NCI-H2107 treated with DMSO at 0.1 percent for 48 hours (cell line): ENCODE data around the gene GRPR.
A peak's percentile ranks its signal among the peaks of the same experiment; 100 is the strongest.
"Not testable (repeated sequence)": the region's sequence is repeated elsewhere in the genome, so short reads cannot be mapped to it uniquely, and the experiment has no call there.

ENCODE experiments used
- DNase-seq: peaks from one replicate; lab custom pipeline; 2025; ENCODE audit not compliant: unreplicated experiment; lab: John Stamatoyannopoulos, UW

The GRPR gene

DNA sequence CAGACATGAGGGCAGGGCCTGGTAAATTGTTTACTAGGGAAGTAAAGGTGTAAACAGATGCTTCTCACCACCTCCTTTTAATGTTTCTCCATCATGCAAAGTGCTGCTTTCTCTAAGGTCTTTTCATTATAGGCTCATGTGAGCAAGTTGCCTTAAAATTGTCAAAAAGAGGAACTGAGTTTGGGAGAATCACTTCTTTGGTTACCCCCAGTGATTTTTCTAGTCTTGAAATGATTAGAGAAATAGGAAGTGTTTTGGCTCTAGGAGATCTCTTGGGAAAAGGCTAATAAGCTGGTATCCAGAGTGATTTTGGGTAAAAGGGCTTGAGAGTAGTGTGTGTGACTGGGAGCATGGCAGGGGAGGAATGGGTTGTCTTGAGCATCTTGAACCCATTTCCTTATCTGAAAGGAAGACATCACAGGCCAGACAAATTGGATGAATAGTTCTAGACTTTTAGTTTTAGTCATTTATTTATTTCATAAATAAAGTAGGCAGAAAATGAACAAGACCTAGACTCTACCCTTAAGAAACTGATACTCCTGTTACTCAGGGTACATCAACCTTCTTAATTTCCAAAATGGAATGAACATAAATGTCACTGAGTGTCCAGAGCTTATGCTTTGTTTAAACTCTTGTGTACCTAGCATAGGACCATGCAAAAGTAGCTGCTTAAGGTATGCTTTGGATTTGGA lies 14.2 kb downstream of the GRPR start:
- DNase-seq, result no peak

DNA sequence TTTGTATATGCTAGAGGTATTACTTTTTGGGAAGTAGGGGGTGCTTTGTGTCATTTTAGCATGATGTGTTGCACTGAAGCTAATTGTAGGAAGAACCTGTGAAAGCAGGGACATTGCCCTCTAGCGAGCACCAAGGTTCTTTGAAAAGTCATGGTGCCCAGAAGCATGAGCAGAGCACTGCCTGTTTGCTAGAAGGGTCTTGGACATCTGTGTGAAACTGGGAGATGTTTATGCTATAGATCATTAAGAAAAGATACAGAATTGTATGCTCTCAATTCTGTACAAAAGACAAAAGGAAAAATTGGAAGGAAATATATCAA lies 14.7 kb downstream of the GRPR start:
- DNase-seq, result no peak

DNA sequence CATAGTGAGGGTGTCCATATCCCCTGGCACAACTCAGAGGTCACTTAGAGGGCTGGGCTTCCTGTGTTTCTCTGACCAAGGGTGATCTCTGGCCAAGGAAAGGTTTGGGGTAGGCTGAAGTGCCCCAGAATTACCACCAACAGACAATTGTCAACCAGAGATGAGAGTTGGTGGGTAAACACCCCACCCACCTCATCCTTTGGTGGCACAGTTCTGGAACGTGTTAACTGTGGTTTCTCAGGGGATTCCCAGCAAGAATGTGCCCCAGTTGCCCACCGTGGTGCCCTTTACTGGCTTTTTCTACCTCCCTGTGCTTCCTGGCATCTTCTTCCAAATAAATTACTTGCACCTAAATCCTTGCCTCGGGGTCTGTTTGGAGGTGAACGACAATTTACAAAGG lies 17.1 kb downstream of the GRPR start:
- DNase-seq, result no peak

DNA sequence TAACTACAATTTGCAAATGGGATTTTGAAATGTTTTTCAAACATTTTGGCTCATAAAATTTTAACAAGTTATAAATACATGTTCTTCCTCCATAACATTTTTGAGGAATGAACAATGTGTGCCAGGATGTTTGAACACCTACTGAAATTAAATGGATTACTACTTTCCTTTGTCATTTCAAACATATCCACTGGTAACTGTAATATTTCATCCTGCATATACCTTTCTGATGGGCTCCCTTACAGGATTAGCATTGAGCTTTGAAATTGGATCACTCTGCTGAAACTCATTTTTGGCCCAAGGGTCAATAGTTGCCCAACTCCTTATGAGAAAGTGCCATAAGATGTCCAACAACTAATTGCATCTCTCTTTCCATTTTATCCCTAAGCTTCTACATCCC lies 17.6 kb downstream of the GRPR start:
- no peak for DNase-seq

DNA sequence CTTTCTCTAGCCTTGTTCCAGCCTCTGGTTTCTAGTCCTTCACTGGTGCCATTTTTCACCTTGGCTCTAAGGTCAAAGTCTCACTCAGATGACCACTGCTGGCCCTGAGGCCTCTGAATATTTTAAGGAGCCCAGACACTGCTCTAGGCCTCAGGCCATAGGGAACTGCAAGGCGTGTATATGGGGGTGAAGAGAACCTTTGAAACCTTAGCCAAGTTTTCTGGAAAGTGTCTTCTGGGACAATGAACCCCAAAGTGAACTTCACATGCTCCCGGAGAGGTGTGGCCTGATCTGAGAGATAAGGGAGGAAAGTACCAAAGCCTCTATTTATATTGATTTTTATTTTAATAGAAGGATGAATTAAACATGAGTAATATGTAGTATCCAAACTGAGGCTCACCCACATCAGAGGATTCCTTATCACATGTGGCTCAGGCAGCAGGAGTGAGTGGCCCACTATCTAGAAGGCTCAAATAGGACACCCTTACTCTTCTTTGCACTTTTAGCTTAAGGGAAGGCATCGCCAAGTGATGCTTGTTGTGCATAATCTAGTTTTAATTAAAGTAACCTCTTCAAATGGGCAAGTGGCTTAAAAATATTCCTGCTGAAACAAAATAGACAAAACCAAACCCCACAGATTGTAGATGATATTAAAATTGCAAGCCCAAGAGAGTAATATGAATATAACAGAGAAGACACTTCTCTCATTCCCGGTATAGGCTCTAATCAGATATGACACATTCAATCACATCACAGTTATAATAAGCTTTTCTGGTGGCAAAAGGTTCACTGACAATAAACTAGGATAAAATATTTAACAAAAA lies 18.3 kb downstream of the GRPR start:
- DNase-seq, result no peak

DNA sequence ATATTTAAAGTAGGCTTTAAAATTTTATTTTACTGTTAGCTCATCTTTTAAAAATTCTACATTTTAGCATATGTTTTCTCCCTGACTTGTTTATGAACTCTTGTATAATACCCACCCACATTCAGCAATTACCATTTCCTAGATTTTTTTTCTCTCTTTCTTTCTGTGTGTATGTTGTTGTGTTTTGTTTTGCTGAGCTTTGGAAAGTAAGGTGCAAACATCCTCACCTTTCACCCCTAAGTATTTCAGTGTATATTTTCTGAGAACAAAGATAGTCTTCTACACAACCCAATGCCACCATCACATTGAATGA lies 18.8 kb downstream of the GRPR start:
- no peak for DNase-seq

DNA sequence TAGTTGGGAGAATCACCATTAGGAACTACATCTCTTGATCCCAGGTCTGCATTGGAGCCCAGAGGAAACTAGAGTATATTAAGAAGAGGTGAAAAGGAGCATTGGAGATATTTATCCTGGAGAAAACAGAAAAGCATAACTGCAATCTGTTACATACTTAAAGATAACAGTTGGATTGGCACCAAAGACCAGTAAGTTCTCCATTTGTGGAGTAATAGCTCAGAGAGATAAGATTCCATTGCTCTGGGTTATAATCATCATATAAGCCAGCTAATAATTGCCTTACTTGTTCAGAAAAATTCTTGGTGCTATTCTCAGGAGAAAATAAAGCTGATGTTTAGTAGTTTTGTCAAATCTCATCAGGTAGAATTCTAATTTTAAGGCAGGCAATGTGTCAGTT lies 20.6 kb downstream of the GRPR start:
- no peak for DNase-seq

DNA sequence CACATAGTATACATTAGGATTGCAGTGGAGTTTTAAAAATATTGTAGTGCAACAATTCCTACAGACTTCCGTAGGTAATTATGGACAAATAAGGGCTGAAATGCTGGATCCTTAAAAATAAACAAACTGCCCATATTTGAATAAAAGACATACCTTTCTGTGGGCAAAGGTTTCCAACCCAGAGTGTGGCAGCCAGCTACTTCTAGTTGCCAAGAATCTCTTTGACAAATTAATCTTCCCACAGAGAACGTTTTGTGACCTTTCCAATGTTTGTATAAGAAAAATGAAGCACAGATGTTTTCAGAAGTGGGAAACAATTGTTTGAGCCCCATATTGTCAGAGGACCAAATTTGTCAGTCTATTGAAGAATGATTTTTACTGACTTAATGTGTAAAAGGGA lies 21.1 kb downstream of the GRPR start:
- no peak for DNase-seq

DNA sequence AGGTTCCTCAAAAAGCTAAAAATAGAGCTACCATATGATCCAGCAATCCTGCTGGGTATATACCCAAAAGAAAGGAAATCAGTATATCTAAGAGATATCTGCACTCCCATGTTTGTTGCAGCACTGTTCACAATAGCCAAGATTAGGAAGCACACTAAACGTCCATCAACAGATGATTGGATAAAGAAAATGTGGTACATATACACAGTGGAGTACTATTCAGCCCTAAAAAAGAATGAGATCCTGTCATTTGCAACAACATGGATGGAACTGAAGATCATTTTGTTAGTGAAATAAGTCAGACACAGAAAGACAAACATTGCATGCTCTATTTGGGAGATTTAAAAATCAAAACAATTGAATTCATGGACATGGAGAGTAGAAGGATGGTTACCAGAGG lies 21.7 kb downstream of the GRPR start:
- not testable (repeated sequence) for DNase-seq

DNA sequence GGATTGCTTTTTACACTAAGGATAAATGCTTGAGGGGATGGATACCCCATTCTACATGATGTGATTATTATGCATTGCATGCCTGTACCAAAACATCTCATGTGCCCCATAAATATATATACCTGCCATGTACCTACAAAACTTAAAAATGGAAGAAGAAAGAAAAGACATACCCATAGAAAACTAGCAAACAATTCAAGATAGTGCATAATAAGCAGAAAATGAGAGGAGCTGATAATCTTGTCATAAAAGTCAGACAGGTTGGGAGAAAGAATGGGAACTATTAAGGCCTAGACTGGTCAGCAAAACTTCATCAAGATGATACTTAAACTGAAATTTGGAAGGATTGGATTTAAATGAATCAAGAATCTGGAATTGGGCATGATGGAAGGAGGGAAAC lies 22.3 kb downstream of the GRPR start:
- no peak for DNase-seq

DNA sequence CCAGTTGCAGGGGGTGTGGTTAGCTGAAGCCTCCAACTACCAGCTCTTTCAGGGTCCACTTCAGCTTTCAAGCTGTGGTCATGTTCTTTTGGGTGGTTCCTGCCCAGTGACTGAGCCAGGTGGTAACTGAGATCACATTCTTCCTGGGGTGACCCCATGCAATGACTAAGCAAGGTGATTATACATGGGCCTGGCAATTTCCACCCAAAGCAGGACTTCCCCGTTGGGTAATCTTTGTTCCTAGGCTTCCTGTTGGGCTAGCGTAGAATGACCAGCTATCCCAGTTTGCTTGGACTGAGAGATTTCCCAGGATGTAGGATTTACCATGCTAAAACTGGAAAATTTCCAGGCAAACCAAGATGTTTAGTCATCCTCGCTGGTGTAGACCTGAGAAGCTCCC lies 25.5 kb downstream of the GRPR start:
- DNase-seq, result no peak

DNA sequence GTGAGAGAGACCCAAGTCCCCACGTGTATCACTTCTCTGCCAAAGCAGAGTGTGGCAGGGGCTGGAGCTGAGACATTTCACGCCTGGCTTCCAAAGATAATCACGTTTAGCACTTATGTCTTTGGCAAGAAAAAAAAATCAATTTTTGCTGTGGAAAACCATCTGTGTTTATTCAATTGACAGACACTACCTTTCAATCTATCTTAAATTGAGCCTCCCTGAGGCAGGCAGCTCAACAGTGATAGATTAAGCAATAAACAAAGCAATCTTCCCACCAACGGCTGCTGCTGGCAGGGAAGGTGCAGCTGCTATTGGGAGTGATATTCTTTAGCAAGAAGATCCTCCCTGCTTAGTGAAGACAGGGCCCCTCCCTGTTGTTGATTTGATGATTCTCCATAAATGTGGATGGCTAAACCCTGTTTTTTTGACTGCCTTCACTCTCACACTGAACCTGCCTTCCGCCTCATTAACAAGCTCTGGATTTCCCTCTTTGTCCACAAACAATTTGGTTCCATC lies 32.3 kb downstream of the GRPR start:
- DNase-seq, result peak; percentile 39

DNA sequence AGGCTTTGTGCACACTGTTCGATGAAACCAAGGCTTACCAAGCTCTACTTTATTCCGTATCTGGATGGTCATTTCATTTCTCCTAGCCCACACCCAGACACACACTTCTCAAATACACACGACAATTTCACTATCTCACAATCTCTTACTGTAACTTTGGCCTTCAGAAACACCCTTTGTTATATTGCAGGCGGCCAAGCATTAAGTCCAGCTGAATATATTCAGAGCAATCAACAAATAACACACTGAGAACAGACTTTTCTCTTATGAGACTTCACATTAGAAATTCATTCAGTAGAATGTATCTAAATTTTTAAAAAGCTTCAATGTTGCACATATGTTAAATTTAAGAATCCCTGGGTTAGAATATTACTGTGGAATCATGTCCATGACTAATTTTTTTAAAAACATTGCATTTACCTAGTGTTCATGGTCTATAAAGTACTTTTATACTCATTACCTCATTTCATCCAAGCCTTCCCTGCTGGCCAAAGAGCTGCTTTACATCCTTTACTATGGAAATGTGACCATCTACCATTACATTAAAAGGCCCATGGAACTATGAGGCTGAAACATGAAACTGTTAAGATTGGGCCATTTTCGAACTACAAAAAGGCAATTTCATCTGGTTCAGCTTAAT lies 33.4 kb downstream of the GRPR start:
- no peak for DNase-seq

DNA sequence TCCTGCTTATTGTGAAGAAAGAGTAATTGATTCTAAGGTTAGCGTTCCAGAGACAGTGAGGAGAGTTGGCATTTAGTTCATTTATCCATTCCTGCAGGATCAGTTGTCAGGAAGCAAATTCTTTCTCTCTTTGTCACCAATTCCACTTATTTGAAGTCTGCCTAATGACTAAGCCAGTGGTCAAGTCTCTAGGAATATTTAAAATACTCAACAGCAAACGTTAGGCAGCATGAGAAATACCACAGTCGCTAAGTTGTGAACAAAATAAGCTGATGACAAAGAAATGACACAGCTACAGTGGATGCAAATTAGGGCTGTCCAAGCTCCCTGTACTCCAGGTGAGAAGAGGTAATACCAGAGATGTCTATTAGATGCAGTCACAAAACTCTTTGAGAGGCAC lies 37.4 kb downstream of the GRPR start:
- DNase-seq, result no peak

DNA sequence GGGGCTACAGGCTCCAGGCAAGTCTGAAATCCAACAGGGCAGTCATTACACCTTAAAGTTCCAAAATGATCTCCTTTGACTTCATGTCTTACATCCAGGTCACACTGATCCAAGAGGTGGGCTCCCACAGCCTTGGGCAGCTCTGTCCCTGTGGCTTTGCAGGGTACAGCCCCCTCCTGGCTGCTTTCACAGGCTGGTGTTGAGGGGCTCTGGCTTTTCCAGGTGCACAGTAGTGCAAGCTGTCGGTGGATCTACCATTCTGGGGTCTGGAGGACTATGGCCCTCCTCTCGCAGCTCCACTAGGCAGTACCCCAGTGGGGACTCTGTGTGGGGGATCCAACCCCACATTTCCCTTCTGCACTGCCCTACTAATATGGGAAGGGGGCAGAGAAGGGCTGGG lies 37.8 kb downstream of the GRPR start:
- DNase-seq, result not testable (repeated sequence)

DNA sequence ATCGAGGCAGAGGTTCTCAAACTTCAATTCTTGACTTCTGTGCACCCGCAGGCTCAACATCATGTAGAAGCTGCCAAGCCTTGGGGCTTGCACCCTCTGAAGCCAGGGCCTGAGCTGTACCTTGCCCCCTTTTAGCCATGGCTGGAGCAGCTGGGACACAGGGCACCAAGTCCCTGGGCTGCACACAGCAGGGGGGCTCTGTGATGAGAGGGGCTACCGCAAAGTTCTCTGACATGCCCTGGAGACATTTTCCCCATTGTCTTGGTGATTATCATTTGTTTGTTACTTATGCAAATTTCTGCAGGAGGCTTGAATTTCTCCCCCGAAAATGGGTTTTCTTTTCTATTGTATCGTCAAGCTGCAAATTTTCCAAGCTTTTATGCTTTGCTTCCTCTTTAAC lies 39.0 kb downstream of the GRPR start:
- no peak for DNase-seq

DNA sequence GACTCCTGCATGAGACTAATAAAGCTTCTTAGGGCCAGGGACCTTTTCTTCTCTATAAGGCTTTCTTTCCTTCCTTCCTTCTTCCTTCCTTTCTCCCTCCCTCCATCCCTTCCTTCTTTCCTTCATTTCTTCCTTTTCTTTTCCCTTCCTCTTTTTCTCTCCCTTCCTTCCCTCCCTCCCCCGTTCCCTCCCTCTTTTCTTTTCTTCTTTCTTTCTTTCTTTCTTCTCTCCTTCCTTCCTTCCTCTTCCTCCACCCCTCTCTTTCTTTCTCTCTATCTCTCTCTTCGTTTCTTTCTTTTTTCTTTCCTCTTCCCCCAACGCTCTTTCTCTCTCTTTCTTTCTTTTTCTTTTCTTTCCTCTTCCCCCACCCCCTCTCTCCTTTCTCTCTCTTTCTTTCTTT lies 41.4 kb downstream of the GRPR start:
- no peak for DNase-seq

DNA sequence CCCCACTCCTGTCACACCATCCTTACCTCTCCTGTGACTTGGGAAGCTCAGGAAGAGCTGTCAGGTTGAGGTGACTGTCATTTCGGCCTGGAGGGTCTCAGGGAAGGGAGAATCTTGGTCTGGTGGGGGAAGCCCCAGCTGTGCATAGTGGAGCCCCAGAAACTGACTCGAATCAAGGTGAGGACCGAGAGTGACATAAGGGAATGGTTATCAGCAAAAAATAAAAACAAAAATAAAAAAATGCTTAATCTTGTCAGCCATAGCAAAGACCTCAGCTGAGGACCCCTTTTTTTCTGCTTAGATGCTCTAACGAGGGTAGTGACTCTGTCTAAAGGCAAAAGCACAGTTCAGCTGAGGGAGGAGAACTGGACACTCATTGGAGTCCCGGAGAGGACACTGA lies 43.8 kb downstream of the GRPR start, which contains the start of gene MAGEB17:
Gene MAGEB17, plus strand, starts transcription at position 301 of the 400 bp plus-strand sequence. CDS start 2,902 bp downstream, outside the sequence.
- DNase-seq, result no peak

DNA sequence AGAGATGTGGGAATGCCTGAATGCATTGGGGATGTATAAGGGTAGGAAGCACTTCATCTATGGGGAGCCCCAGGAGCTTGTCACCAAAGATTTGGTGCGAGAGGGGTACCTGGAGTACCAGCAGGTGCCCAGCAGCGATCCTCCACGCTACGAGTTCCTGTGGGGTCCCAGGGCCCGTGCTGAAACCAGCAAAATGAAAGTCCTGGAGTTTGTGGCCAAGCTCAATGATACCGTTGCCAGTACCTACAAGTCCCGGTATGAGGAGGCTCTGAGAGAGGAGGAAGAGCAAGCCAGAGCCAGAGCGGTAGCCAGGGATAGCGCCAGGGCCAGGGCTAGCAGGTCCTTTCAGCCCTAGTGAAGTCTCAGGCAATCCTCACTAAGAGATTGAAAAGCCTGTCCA lies 47.7 kb downstream of the GRPR start:
- no peak for DNase-seq

DNA sequence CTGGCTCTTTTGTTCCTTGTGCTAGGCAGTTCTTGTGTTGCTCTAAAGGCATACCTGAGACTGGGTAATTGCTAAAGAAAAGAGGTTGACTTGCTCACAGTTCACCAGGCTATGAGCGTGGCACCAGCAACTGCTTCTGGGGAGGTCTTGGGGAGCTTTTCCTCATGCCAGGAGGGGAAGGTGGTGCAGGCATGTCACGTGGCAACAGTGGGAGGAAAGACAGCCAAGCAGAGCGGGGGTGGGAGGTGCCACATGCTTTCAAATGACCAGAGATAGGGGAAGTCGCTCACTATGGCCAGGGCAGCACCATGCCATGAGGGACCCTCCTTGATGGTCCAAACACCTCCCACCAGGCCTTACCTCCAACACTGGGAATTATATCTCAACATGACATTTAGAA lies 48.6 kb downstream of the GRPR start:
- no peak for DNase-seq

DNA sequence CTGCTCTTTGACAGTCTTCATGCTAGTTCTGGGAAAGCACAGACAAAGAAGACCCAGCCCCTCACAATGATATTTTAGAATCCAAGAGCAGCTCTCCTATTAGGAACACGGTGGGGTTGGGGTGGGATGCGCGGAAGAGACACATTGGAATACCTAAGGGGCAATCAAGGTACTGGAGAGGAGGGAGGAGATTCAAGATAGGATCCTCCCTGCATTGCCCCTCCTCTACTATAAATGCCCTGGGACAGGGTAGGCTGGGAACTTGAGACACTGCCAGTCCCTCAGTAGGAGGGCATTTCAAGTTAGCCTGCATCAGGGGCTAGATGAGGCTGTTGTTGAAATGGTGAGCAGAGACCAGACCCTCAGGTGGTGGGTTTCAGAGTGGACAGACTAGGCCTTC lies 49.0 kb downstream of the GRPR start:
- DNase-seq, result no peak

DNA sequence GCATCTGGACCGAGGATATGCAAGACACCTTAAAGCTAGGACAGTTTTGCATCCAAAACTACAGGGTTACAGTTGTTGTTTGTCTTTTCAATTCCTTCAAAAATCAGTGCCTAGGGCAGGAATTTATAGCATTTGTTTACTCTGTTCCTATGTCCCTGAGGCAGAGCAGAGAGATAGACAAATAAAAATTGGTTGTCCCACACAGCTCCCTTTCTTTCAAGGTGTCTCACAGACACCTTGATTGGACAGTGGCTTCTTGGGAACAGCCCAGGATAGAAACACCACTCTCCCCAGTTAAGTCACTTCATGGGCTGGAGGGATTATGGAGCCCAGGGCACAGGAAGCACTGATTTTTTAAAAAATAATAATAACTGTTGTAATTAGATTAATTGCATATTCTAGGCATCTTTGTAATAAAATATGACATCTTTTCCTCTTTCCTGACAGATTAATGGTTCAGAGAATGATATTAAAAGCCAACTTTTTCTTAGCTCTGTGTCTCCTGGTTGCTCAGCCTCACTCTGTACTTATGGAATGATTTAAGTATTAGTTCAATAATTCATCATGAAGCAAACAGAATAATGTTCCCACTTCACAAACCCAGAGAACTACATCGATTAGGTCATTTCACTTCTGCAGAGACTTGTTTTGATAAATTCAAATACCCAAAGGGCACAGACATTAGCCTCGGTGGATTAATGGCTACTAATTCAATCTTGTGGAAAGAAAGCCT lies 52.1 kb downstream of the GRPR start:
- DNase-seq, result no peak
